Gastroesophageal sphincter (tissue), 3 donors: ENCODE data around the gene LRRFIP1.

Experiments used
- EP300 ChIP-seq: sonication (generic); formaldehyde crosslinking; IDR thresholded peaks from one replicate; pipeline ENCODE4 v1.6.1; 2017; ENCODE audit warnings: antibody characterized with exemption, mild to moderate bottlenecking
- POLR2A ChIP-seq, 2 donors: fragments of 450-650 bp; IDR thresholded peaks; one replicate each; pipeline ENCODE4 v1.6.1; 2017; ENCODE audit warnings: antibody characterized with exemption in 2 of 2, mild to moderate bottlenecking in 2 of 2, moderate library complexity in 1 of 2
- POLR2AphosphoS5 ChIP-seq: sonication (generic); formaldehyde crosslinking; IDR thresholded peaks from one replicate; pipeline ENCODE4 v1.6.1; 2017; ENCODE audit warnings: antibody characterized with exemption
- TF ChIP-seq, protein P1 (sequence below), 4 experiments: fragments of 200-600 bp in 2 of 4; fragments of 450-650 bp in 2 of 4; sonication (generic) in 1 of 4; IDR thresholded peaks; one replicate each; pipeline ENCODE4 v1.5.1; 2017 to 2019; ENCODE audit warnings: antibody characterized with exemption in 4 of 4, mild to moderate bottlenecking in 2 of 4, moderate library complexity in 2 of 4

DNA sequence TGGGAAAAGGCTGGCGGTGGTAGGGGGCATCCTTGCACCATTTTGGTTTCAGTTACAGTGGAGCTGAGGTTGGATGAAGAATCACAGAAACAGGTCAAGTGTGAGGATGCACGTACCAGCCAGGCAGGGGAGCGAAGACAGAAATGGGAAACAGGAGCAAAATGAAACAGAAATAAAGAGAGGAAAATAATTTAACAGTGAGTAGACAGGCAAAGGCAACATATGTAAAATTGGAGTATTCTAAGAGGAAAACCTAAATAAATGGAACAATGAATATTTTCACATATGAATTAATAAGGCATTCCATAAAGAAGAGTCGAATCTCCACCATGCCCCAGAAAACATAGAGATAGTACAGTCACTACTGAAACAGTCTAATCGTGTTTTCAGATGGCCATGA is 29.7 kb downstream of the LRRFIP1 start:
- TF ChIP-seq, protein P1, sequence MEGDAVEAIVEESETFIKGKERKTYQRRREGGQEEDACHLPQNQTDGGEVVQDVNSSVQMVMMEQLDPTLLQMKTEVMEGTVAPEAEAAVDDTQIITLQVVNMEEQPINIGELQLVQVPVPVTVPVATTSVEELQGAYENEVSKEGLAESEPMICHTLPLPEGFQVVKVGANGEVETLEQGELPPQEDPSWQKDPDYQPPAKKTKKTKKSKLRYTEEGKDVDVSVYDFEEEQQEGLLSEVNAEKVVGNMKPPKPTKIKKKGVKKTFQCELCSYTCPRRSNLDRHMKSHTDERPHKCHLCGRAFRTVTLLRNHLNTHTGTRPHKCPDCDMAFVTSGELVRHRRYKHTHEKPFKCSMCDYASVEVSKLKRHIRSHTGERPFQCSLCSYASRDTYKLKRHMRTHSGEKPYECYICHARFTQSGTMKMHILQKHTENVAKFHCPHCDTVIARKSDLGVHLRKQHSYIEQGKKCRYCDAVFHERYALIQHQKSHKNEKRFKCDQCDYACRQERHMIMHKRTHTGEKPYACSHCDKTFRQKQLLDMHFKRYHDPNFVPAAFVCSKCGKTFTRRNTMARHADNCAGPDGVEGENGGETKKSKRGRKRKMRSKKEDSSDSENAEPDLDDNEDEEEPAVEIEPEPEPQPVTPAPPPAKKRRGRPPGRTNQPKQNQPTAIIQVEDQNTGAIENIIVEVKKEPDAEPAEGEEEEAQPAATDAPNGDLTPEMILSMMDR (IDR thresholded peaks at IDR 0.05): no peak
- no peak for TF ChIP-seq POLR2A (IDR thresholded peaks at IDR 0.05)
- no peak for TF ChIP-seq POLR2AphosphoS5
- TF ChIP-seq EP300: no peak
